NB4 (cell line): Measurements from ENCODE around the gene INTS6.

ENCODE experiments used
- MYC ChIP-seq: IDR thresholded peaks from 2 replicates; pipeline ENCODE4 v1.6.1; 2011; ENCODE audit warnings: low read depth, low read length
- POLR2A ChIP-seq: IDR thresholded peaks from 2 replicates; pipeline ENCODE4 v1.6.1; 2011; ENCODE audit warnings: mild to moderate bottlenecking; ENCODE audit not compliant: insufficient read length; ENCODE audit errors: extremely low read depth
- TF ChIP-seq, protein P1 (sequence below): IDR thresholded peaks from one replicate; pipeline ENCODE4 v1.5.1; 2012; ENCODE audit warnings: low read depth, low read length
- TF ChIP-seq, protein P2 (sequence below): IDR thresholded peaks from 2 replicates; pipeline ENCODE4 v1.6.1; 2011; ENCODE audit warnings: low read depth, low read length

- TF ChIP-seq, protein P1, sequence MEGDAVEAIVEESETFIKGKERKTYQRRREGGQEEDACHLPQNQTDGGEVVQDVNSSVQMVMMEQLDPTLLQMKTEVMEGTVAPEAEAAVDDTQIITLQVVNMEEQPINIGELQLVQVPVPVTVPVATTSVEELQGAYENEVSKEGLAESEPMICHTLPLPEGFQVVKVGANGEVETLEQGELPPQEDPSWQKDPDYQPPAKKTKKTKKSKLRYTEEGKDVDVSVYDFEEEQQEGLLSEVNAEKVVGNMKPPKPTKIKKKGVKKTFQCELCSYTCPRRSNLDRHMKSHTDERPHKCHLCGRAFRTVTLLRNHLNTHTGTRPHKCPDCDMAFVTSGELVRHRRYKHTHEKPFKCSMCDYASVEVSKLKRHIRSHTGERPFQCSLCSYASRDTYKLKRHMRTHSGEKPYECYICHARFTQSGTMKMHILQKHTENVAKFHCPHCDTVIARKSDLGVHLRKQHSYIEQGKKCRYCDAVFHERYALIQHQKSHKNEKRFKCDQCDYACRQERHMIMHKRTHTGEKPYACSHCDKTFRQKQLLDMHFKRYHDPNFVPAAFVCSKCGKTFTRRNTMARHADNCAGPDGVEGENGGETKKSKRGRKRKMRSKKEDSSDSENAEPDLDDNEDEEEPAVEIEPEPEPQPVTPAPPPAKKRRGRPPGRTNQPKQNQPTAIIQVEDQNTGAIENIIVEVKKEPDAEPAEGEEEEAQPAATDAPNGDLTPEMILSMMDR: no peak
- TF ChIP-seq POLR2A (no peak), MYC (no peak)
- TF ChIP-seq, protein P2, sequence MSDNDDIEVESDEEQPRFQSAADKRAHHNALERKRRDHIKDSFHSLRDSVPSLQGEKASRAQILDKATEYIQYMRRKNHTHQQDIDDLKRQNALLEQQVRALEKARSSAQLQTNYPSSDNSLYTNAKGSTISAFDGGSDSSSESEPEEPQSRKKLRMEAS: no peak
These were observed 3.7 kb upstream of the INTS6 start for GRCh38 chr13:51456510-51456909.
